ENCODE results near the gene KIF1C. TPM values are rescaled to one million over a fixed set of nuclear protein-coding genes. Genes with fewer than 3 reads are reported as not detected.

Gene KIF1C
- total and polyA plus RNA-seq, 12 donors = 141 to 826 (median 592) TPM

GRCh38 chr17:5031365-5032082 lies 33.8 kb downstream of the KIF1C start:
- 4 to 6% methylated on average over 34 to 48 of the region's 48 CpGs for WGBS, 2 donors
- H3K4me1 ChIP-seq = peaks cover 0 to 24% (median 11%) of the 10 kb centered on the region in 9 donors
- H3K27ac ChIP-seq = peak overlapping the region in 7 of 10 donors; percentile 1 to 80 (median 40)
- intact Hi-C loops (cut with DNase I) = loop anchor here in 5 of 10 donors (1.0 to 2.0 kb wide), 2 partner anchors 31 kb away; no protein-coding TSS in a partner anchor
- ATAC-seq (peak; percentile 48 to 87 (median 80)), DNase-seq (peak; percentile 77 to 79)
- TF ChIP-seq CTCF (IDR thresholded peaks at IDR 0.05) = peak; percentile 69 to 83 (median 79)
- no peaks in the 10 kb centered on the region for H3K9me3 ChIP-seq
- H3K27me3 ChIP-seq = peaks cover 0 to 19% (median 6%) of the 10 kb centered on the region in 7 donors
- H3K36me3 ChIP-seq = no peaks in the 10 kb centered on the region
- peak overlapping the region in 9 of 10 donors; percentile 28 to 56 (median 49) for H3K4me3 ChIP-seq

GRCh38 chr17:5032865-5033264 lies 35.1 kb downstream of the KIF1C start:
- intact Hi-C loops (cut with DNase I) = no loop called here
- Histone ChIP-seq H3K36me3 (no peaks in the 10 kb centered on the region), H3K4me1 (peaks cover 0 to 24% (median 11%) of the 10 kb centered on the region in 9 donors), H3K27me3 (peaks cover 0 to 24% (median 7%) of the 10 kb centered on the region in 7 donors), H3K27ac (no peak overlapping the region), H3K9me3 (no peaks in the 10 kb centered on the region), H3K4me3 (no peak overlapping the region)
- WGBS, 2 donors = 86 to 93% methylated on average over 6 of the region's 6 CpGs
- ATAC-seq = peak in 1 of 8 donors; percentile 2
- TF ChIP-seq CTCF (IDR thresholded peaks at IDR 0.05) = no peak
- DNase-seq = no peak

GRCh38 chr17:5033352-5034015 lies 35.7 kb downstream of the KIF1C start:
- H3K27ac ChIP-seq = no peak overlapping the region
- peaks cover 0 to 24% (median 11%) of the 10 kb centered on the region in 9 donors for H3K4me1 ChIP-seq
- WGBS, 2 donors = 81 to 95% methylated on average over 13 of the region's 13 CpGs
- DNase-seq = no peak
- ATAC-seq = peak in 1 of 8 donors; percentile 8
- no peaks in the 10 kb centered on the region for H3K36me3 ChIP-seq
- TF ChIP-seq CTCF (IDR thresholded peaks at IDR 0.05) = no peak
- H3K27me3 ChIP-seq = peaks cover 0 to 24% (median 7%) of the 10 kb centered on the region in 7 donors
- intact Hi-C loops (cut with DNase I) = no loop called here
- no peak overlapping the region for H3K4me3 ChIP-seq
- no peaks in the 10 kb centered on the region for H3K9me3 ChIP-seq

GRCh38 chr17:5034063-5034462 lies 36.3 kb downstream of the KIF1C start:
- WGBS, 2 donors = 91 to 95% methylated on average over 5 of the region's 5 CpGs
- ATAC-seq (peak in 1 of 8 donors; percentile 6), DNase-seq (no peak)
- peaks cover 0 to 24% (median 7%) of the 10 kb centered on the region in 7 donors for H3K27me3 ChIP-seq
- no peak overlapping the region for H3K27ac ChIP-seq
- no peak for TF ChIP-seq CTCF (IDR thresholded peaks at IDR 0.05)
- no peaks in the 10 kb centered on the region for H3K36me3 ChIP-seq
- H3K4me1 ChIP-seq = peaks cover 0 to 24% (median 11%) of the 10 kb centered on the region in 9 donors
- H3K4me3 ChIP-seq = no peak overlapping the region
- H3K9me3 ChIP-seq = no peaks in the 10 kb centered on the region
- intact Hi-C loops (cut with DNase I) = no loop called here
